Nucleus accumbens (tissue), 56 donors: ENCODE results near the gene COPE.
"Not testable (repeated sequence)": the region's sequence is repeated elsewhere in the genome, so short reads cannot be mapped to it uniquely, and the experiment has no call there.

Experiments used
- DNase-seq, 56 donors: peaks; one replicate each; lab custom pipeline; 2025; lab: John Stamatoyannopoulos, UW

The COPE gene

GRCh38 chr19:18910801-18911436 lies 8.3 kb downstream of the COPE start:
- DNase-seq, result no peak

GRCh38 chr19:18910010-18910409 lies 9.2 kb downstream of the COPE start:
- no peak for DNase-seq

GRCh38 chr19:18908917-18909619 lies 10.1 kb downstream of the COPE start:
- DNase-seq, result peak in 13 of 56 donors; percentile 11 to 59 (median 28)

- DNase-seq, result peak; percentile 11 to 93 (median 77)
Observed at GRCh38 chr19:18906605-18907519, 12.3 kb downstream of the COPE start.

GRCh38 chr19:18905513-18906236 lies 13.5 kb downstream of the COPE start:
- peak in 1 of 56 donors; percentile 38 for DNase-seq

- no peak for DNase-seq
Observed at GRCh38 chr19:18905058-18905456, 14.1 kb downstream of the COPE start.

GRCh38 chr19:18904334-18905057 lies 14.7 kb downstream of the COPE start:
- peak in 50 of 56 donors; percentile 14 to 88 (median 58) for DNase-seq

- DNase-seq, result no peak
Observed at GRCh38 chr19:18903156-18904037, 15.8 kb downstream of the COPE start.

- not testable (repeated sequence) for DNase-seq
Observed at GRCh38 chr19:18902519-18902918, 16.7 kb downstream of the COPE start.

- DNase-seq, result no peak
Observed at GRCh38 chr19:18901491-18901890, 17.7 kb downstream of the COPE start.

GRCh38 chr19:18900700-18901481 lies 18.3 kb downstream of the COPE start:
- no peak for DNase-seq

- DNase-seq, result no peak
Observed at GRCh38 chr19:18899624-18900560, 19.3 kb downstream of the COPE start.

GRCh38 chr19:18898607-18899408 lies 20.4 kb downstream of the COPE start:
- DNase-seq, result no peak

GRCh38 chr19:18898081-18898606 lies 21.0 kb downstream of the COPE start:
- DNase-seq, result peak in 2 of 56 donors; percentile 9 to 25
